ENCODE measurements around the gene CTSS. TPM values are rescaled to one million over a fixed set of nuclear protein-coding genes. Genes with fewer than 3 reads are reported as not detected.

Gene CTSS
- polyA plus RNA-seq, 1 experiment: 1.1 TPM

GRCh38 chr1:150753416-150753815 is 12.2 kb downstream of the CTSS start:
- CTCF ChIA-PET: interaction anchor here (0.7 to 1.2 kb wide), 2 partner anchors 11 to 64 kb away, joined by 3 read pairs; no protein-coding TSS in a partner anchor
- no peak for DNase-seq (ENCODE audit: low read depth)
- Histone ChIP-seq H3K27me3 (ENCODE audit: control insufficient read depth, insufficient read depth, low read length) (no peaks in the 10 kb centered on the region; the same call in 1 of the 2 replicates), H3K36me3 (ENCODE audit: control insufficient read depth, insufficient read depth, low read length) (no peaks in the 10 kb centered on the region), H3K4me3 (ENCODE audit: low read depth, low read length) (no peak overlapping the region)
- POLR2A ChIA-PET: no interaction called here
- TF ChIP-seq, protein P1, sequence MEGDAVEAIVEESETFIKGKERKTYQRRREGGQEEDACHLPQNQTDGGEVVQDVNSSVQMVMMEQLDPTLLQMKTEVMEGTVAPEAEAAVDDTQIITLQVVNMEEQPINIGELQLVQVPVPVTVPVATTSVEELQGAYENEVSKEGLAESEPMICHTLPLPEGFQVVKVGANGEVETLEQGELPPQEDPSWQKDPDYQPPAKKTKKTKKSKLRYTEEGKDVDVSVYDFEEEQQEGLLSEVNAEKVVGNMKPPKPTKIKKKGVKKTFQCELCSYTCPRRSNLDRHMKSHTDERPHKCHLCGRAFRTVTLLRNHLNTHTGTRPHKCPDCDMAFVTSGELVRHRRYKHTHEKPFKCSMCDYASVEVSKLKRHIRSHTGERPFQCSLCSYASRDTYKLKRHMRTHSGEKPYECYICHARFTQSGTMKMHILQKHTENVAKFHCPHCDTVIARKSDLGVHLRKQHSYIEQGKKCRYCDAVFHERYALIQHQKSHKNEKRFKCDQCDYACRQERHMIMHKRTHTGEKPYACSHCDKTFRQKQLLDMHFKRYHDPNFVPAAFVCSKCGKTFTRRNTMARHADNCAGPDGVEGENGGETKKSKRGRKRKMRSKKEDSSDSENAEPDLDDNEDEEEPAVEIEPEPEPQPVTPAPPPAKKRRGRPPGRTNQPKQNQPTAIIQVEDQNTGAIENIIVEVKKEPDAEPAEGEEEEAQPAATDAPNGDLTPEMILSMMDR (IDR thresholded peaks at IDR 0.05; ENCODE audit: insufficient read depth, low read depth, low read length): no peak

DNA sequence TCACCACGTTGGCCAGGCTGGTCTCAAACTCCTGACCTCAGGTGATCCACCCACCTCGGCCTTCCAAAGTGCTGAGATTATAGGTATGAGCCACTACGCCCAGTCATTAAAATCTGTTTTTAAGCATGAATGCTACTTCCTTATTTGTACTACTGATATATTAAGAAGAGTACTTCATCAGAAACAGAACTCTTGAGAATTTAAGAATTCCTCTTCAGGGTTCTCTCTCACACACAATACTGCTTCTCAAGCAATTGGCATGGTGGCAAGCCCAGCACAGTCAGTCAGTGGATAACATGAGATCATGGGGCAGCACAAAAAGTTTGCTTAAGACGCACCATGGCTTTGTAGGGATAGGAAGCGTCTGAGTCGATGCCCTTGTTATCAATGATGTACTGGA is 14.1 kb downstream of the CTSS start:
- TF ChIP-seq, protein P1 (IDR thresholded peaks at IDR 0.05; ENCODE audit: insufficient read depth, low read depth, low read length): no peak
- H3K36me3 ChIP-seq (ENCODE audit: control insufficient read depth, insufficient read depth, low read length): no peaks in the 10 kb centered on the region
- POLR2A ChIA-PET: no interaction called here
- DNase-seq (ENCODE audit: low read depth): no peak
- CTCF ChIA-PET: interaction anchor here (0.7 kb wide), 1 partner anchor 15 kb away, joined by 3 read pairs; no protein-coding TSS in a partner anchor
- no peaks in the 10 kb centered on the region for H3K27me3 ChIP-seq (ENCODE audit: control insufficient read depth, insufficient read depth, low read length)
- no peak overlapping the region for H3K4me3 ChIP-seq (ENCODE audit: low read depth, low read length)

DNA sequence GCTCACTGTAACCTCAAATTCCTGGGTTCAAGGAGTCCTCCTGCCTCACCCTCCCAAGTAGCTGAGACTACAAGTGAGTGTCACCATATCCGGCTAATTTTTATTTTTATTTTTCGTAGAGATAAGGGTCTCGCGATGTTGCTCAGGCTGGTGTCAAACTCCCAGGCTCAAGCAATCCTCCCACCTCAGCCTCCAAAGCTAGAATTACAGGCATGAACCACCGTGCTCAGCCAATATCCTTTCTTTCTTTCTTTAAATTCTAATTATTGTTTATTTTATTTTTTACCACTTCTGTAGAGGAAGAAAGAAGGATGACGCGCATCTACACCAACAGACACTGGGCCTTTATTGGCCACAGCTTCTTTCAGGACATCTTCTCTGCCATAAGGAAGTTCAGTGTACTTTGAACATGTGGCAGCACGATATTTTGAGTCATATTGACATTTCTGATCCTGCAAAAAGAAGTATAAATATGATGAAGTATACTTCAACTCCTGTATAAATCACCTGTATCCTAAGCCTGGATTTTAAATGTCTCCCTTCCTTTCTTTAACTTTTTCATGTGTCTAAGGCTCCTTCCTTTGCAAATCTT is 15.8 kb downstream of the CTSS start:
- TF ChIP-seq, protein P1 (IDR thresholded peaks at IDR 0.05; ENCODE audit: insufficient read depth, low read depth, low read length): no peak
- H3K4me3 ChIP-seq (ENCODE audit: low read depth, low read length): no peak overlapping the region
- CTCF ChIA-PET: no interaction called here
- H3K36me3 ChIP-seq (ENCODE audit: control insufficient read depth, insufficient read depth, low read length): no peaks in the 10 kb centered on the region
- DNase-seq (ENCODE audit: low read depth): no peak
- POLR2A ChIA-PET: no interaction called here
- no peaks in the 10 kb centered on the region for H3K27me3 ChIP-seq (ENCODE audit: control insufficient read depth, insufficient read depth, low read length)

GRCh38 chr1:150748878-150749719 is 16.5 kb downstream of the CTSS start:
- Histone ChIP-seq H3K27me3 (ENCODE audit: control insufficient read depth, insufficient read depth, low read length) (no peaks in the 10 kb centered on the region), H3K36me3 (ENCODE audit: control insufficient read depth, insufficient read depth, low read length) (no peaks in the 10 kb centered on the region), H3K4me3 (ENCODE audit: low read depth, low read length) (no peak overlapping the region)
- ChIA-PET POLR2A (no interaction called here), CTCF (no interaction called here)
- TF ChIP-seq, protein P1 (IDR thresholded peaks at IDR 0.05; ENCODE audit: insufficient read depth, low read depth, low read length): no peak
- DNase-seq (ENCODE audit: low read depth): no peak

DNA sequence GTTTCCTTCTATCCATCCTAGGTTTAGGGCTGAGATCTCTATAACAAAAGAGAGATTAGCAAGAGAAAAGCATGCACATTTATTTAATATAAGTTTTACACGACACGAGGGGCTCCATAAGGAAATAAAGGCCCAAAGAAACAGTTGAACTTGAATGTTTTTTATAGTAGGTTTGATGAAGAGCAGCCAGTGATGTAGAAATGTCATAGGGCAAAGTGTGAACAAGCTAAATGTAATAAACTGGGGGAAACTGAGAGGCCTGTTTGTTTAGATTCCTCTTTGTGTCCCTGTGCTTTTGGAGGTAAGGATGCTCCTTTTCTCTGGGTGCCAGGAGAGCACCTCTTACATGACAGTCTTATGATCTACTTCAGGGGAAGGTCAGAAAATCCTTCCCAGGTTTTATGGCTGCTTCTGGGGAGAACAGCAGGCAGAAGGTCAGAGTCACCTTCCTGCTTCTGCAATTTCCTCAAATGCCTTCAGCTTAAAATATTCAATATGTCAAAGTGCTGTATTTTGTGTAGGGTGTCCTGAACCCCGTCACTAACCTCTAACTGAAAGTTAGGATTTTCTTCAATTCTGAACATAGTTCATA is 35.4 kb downstream of the CTSS start:
- CTCF ChIA-PET: no interaction called here
- POLR2A ChIA-PET: no interaction called here
- TF ChIP-seq, protein P1 (IDR thresholded peaks at IDR 0.05; ENCODE audit: insufficient read depth, low read depth, low read length): no peak
- Histone ChIP-seq H3K36me3 (ENCODE audit: control insufficient read depth, insufficient read depth, low read length) (no peaks in the 10 kb centered on the region), H3K27me3 (ENCODE audit: control insufficient read depth, insufficient read depth, low read length) (no peaks in the 10 kb centered on the region), H3K4me3 (ENCODE audit: low read depth, low read length) (no peak overlapping the region)
- no peak for DNase-seq (ENCODE audit: low read depth)
